GM19023 (cell line): ENCODE measurements around the gene PRUNE1.

ENCODE experiments used
- ATAC-seq: cut with Tn5 transposase; IDR thresholded peaks from one replicate; pipeline ENCODE4 v1.9.1; 2021; ENCODE audit warnings: mild to moderate bottlenecking, moderate library complexity; ENCODE audit not compliant: unreplicated experiment

PRUNE1 gene

DNA sequence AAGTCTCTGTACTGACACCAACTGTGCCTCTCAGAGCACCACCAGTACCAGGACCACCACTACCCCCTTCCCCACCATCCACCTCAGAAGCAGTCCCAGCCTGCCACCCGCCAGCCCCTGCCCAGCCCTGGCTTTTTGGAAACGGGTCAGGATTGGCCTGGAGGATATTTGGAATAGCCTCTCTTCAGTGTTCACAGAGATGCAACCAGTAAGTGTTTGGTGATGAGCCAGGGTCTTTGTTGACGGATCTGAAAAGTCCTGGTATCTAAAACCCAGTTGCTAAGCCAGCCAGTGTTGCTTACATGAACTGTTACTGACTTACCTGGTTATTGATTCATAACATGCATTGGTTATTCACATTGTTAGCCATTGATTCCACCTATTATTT is 40.4 kb downstream of the PRUNE1 start:
- no peak for ATAC-seq

DNA sequence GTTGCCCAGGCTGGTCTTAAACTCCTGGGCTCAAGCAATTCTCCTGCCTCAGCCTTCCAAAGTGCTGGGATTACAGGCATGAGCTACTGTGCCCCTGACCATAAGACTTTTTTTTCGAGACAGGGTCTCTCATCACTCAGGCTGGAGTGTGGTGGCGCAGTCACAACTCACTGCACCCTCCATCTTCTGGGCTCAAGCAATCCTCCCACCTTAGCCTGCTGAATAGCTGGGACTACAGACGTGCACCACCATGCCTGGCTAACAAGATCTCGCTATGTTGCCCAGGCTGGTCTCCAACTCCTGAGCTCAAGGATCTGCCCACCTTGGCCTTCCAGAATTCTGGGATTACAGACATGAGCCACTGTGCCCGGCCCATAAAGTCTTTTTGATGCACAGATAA is 41.2 kb downstream of the PRUNE1 start:
- no peak for ATAC-seq

DNA sequence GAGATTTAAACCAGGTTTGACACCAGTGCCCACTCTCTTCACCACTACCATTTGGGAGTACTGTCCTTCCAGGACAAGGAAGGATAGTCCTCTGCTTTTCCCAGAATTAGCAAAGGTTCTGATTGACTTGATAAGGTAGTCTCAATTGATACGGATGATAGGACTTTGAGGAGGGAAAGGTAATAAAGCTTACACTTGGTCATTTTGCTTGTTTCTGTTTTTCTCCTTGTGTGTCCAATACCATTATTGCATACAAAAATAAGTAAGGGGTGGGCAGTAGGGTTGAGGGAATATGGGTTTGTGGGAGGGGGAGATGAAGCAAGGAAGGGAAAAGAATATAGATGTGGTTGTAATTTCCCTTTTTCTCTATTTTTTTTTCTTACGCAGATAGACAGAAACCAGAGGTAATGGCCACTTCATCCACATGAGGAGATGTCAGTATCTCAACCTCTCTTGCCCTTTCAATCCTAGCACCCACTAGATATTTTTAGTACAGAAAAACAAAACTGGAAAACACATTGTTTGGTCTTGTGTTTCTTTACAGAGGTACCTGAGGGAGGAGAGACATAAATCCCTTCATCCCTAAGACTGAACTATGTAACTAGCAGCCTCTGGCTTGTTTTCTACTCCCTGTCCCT is 41.9 kb downstream of the PRUNE1 start:
- ATAC-seq, result no peak

DNA sequence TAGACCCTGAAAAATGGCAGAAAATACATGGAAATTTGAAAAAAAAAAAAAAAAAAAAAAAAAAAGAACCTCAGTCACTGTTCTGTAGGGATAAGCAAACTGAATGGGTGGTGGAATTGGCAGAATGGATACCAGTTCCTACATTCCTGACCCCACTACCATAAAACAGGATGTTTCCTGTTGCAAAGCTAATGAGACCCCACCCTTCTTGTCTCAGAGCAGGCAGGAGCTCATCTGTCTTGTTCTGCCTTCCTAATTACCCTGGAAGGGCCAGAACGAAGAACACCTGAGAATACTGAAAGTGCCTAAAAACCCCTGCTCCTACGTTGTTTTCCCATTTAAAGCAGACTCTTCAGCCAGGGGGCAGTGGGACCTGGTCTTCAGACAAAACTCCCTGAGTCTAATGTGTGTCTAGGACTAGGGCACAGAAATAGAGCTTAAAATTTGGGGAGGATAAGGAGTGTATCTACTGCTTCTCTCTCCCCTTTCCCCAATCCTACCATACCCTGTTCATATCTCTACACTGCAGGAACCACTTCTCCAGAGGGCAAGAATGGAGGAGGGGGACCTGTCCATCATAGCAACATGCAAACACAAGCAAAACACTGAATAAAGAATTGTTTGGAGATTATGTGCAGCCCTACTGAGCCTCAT is 43.2 kb downstream of the PRUNE1 start:
- no peak for ATAC-seq

DNA sequence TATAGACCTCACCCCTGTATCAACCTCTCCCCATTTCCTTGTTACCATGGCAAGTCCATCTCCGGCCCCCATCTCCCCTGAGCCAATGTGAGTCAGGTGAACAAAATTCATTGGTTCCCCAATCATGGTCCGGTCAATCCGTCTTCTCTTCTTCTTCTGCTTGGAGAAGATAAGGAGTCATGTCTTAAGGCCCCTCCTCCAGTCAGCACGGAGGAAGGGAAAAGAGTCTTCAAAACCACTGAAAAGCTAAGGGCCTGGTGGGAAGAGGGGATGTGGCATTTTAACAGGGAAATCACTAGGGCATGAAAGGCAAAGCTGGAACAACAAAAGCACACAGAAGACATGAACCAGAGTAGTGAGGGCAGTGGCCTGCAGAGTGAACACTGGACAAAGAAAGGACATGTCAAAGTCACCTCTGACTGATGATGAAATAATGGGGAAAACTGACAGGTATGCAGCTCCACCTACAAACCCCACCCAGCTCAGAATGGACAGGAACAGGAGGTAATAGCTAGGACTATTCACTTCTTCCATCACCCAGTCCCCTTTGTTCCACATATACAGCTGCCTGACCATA is 46.8 kb downstream of the PRUNE1 start:
- ATAC-seq, result no peak

DNA sequence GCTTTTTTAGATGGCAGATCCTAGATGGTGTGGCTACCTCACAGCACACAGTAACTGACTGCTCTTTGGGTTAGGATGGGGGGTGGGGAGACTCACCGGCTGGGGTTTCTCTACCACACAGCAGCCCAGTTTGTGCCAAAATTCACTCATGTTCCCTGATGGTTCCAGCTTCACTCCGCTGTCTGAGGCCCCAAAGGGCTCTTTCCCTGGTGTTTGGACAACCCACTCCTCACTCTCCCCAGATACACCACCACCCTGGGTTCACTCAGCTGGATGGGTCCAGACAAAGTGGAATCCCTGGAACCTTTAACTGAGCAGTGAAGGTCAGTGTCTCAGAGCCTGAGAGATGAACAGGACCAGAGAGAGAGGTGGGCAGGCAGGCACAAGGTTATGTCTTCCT is 47.3 kb downstream of the PRUNE1 start:
- no peak for ATAC-seq

DNA sequence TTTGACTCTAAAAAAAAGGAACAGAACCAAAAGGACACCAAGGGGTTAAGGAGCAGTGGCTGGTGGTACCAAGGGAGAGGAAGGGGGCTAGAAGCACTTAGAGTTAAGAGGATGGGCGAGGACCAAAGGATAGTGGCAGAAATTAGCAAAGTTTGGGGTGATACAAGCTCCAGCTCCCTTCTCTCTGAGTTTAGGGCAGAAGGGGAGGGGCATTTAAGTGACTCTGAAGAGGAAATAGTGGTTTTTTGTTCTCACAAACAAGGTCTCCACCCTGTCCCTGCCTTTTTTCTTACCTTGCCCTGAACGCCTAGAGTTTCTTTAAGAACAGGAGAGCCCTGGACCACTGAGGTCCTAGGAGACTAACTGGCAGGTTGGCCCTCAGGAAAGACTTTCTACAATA is 47.9 kb downstream of the PRUNE1 start:
- no peak for ATAC-seq

DNA sequence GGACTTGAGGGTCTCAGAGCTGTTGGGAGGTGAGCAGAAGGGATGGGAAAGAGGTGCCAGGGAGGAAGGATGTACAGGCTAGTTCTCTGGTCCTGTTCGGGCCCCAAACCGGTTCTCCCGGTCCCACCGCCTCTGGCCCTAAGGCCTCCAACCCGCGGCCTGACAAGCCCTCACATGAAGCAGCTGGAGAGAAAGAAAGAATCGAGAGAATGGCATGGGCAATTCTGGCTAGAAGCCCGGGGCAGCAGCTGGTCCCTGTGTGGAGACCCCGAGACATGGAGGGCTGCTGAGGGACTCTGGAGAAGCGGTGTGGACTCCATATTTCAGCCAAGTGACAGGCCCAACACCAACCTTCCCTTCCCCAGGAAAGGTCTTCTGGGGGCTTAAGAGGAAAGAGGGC is 50.4 kb downstream of the PRUNE1 start:
- no peak for ATAC-seq

DNA sequence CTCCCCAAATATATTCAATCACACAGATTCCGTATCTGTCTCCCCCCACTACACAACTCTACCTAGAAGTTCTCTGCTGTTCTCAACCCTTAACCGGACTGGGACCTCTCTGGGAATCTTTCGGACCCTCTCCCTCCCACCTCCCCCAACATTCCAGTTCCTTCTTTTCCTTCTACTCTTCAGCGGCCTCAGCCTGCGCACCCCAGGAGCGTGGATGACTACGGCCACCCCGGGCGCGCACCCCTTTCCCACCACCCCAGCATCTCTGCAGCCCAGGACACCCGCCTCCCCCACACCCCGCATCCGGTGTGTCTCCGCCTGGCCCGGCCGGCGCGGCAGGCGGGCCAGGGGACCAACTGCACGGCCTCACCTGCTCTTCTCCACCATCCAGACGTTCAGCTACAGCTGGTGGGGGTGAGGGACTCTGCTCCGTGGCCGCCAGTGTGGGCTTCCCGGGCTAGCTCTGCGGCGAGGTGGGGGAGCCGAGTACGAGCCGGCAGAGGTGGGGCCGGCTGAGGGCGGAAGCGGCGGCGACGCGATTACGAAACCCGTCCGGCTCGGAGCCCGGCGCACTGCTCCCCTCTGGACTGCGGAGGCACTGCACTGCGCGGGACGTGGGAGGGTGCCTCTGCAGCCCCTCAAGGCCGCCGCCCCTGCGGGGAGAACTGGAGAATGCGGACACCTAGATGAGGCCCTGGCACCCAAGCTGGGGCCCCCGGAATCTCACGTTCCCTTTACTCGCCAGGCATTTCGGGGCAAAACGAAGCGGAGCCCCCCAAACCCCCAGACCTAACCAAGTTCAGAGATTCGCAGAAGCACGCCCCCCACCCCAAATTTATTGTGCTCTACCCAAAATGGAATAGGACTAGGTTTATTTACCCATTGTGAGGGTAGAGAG is 51.1 kb downstream of the PRUNE1 start, which contains the start of gene CDC42SE1:
TSS of gene CDC42SE1 (minus strand) at position 514 of the 898 bp plus-strand sequence. CDS start 3,892 bp downstream, outside the sequence.
- ATAC-seq, result peak; percentile 86

DNA sequence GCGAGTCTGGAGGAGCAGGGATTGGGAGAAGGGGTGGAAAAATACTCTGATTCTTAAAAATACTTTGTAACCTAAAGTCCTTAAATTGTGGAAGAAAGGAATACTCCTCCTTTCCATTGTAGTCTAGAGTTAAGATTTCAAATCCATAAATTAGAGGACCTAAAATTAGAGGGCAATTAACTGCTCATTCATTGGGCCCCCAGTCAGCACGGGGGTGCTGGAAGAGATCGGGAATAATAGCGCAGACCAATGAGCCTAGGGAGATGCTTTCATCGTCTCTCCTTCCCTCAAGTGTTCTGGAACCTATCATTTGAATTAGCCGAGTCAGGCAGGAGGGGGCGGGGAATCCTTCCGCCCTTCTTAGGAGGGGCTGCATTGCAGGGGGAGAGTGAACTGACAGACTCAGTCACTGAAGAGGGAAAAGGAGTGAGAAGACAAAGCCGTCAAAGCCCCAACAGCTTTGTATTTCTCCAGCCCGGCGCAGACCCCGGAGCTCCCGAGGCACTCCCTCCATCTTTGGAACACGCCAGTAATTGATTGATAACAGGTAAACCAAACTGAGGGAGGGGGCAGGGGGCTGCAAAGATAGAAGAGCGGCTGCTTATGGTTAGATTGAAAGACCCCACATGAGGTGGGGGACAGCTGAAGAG is 51.9 kb downstream of the PRUNE1 start, which contains the start of gene MLLT11:
TSS of gene MLLT11 (plus strand) at position 391 of the 650 bp plus-strand sequence. CDS start 6,828 bp downstream, outside the sequence.
- ATAC-seq, result no peak

DNA sequence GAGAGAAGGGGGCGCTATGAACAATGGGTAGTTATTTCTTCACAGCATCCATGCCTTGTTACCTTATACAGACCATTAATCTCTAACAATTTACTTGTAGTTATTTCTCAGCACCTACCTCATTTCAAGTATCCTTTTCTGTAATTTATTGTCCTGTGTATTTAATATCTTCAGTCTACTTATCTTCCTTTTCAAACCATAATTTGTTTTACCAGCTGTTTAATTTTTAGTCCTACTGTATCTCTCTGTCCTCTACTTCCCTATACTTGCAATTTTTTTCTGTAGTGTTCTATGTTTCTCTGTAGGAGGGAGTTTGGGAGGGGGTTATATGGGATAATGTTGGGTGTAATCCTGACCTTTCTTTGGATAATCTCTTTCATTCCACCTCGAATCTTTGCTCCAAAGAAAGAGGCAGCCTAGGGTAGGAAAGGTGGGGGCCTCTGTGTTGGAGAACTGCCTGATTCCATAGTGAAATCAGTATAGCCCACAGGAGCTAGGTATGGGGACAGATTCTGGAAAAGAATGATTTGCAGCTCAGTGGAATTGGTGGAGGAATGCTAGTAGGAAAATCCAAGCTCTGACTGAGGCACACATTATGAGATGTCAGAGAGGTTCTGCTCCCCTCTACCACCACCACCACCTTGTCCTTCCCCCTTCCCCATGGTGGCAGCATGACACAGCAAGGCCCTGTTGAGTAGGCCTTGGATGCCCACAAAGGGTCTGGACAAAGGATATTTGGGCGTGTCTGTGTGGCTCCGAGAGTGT is 52.6 kb downstream of the PRUNE1 start:
- ATAC-seq, result no peak

DNA sequence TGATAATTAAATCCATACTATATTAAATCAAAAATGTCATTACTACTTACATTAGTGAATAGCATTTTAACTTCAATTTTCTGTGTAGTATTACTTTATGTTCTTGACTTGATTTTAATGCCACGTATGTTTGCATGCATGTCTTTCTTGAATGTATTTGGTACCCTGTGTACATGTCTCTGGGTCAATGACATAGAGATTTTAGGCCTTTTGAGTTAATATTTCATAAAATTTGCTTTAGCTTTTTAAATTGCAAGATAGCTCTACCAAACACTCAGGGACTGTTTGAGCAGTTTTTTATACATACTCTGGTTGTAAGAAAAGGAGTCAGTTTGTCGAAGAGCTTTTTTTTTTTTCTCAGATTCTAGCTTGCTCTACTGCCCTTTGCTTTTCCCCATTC is 53.5 kb downstream of the PRUNE1 start:
- ATAC-seq, result no peak

DNA sequence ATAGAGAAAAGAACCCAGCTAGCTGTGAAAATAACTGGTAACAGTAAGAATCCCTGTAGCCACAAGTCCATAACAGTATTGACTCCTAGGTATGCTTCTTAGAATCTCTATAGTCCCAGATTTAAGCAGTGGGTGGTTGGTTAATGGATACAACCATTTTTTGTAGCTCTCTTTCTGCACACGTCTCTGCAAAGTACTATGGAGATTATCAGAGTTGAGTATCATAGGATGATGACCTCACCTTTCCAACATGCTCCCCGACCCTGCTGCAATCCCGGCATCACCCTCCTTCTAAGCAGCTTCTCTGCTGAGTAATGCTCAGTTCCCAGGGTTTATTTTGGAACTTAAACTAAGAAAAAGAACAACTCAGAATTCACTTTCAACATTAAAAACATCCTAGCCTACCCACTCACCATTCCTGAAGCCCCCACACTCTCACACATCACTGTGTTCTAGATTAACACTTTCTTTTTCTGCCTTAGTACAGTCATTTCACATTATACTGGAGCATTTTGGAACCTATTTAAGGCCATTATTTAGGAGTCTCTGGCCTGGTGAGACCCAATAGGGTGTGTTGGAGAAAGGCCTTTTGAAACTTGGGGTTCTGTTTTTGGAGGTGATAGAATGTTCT is 54.6 kb downstream of the PRUNE1 start:
- ATAC-seq, result no peak

DNA sequence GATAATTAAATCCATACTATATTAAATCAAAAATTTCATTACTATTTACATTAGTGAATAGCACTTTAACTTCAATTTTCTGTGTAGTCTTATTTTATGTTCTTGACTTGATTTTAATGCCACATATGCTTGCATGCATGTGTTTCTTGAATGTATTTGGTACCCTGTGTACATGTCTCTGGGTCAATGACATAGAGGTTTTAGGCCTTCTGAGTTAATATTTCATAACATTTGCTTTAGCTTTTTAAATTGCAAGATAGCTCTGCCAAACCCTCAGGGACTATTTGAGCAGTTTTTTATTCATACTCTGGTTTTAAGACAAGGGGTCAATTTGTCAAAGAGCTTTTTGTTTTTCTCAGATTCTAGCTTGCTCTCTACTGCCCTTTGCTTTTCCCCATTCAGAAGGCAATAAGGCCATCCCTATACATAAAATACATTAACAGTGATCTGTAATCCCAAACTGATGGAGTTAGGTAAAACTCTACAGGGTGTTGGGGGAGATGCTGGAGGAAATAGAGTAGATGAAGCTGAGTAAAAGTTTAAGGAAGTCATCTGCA is 56.9 kb downstream of the PRUNE1 start:
- ATAC-seq, result no peak

DNA sequence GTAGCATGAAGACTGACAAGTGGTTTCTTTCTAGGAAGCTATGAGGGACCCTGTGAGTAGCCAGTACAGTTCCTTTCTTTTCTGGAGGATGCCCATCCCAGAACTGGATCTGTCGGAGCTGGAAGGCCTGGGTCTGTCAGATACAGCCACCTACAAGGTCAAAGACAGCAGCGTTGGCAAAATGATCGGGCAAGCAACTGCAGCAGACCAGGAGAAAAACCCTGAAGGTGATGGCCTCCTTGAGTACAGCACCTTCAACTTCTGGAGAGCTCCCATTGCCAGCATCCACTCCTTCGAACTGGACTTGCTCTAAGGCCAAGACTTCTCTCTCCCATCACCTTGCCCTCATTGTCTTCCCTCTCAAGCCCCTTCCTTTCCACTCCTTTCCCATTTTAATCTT is 58.9 kb downstream of the PRUNE1 start:
- ATAC-seq, result no peak

DNA sequence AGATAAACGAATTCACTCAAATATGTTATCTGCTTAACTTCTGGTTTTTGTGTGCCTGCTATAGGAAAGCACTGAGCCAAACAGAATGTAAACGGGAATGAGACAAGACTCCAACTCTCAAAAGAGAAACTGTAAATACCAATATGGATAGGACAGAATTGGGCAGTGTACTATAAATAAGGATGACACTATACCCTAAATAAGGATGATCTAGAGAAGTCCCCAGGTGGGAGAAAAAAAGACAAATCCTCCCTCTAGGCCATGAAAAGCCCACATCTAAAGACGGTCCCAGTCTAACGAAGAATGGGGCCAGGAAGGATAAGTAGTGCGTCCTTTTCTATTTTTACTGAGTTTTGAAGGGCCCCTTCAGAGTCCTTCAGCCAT is 60.8 kb downstream of the PRUNE1 start:
- ATAC-seq, result no peak

DNA sequence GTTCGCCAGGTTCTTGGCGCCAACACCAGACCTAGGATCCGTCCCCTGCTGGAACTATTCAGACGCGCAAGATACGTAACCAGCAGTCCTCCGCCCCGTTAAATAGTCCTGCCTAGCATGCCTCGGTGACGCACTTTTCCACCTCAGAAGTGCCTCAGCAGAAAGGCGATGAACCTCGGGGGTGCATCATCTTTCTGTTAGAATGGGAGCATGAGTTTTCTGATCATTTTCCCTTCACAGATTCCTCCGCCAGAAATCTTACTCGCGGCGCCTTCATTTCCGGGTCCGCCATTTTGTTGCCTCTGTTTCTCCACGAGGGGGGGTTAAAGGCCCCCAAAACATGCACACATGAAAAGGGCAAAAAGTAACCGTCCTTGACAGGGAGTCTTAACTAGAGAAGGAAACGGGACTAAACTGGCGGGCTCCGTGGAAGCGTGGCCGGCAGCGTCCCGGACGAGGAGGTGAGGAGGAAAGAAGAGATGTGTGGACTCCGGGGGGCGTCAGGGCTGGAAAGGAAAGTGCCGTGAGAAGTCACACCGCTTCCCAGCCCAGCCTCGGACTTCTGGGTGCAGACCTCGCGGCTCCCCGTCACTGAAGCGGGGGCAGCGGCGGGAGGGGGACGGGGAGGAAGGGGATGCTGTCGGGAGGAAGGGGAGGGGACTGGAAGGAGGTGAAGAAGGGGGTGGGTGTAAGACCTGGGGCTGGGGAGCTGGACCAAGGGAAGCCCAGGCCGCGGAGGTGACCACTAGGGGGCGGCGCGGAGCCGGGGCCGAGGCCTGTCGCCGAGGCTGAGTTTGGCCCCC is 62.4 kb downstream of the PRUNE1 start, which contains the start of gene GABPB2:
TSS of gene GABPB2 (plus strand) at position 288 of the 803 bp plus-strand sequence. CDS start 17,429 bp downstream, outside the sequence.
- peak; percentile 77 for ATAC-seq

DNA sequence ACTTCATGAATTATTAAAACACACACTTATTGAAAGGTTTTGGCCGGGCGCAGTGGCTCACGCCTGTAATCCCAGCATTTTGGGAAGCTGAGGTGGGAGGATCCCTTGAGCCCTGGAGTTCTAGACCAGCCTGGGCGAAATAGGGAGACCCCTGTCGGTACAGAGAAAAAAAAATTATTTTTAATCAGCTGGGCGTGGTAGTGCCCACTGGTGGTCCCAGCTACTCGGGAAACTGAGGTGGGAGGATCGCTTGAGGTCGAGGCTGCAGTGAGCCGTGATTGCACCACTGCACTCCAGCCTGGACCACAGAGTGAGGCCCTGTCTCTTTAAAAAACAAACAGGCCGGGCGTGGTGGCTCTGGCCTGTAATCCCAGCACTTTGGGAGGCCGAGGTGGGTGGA is 64.0 kb downstream of the PRUNE1 start:
- no peak for ATAC-seq
